ENCODE measurements around the gene KNTC1. TPM values are rescaled to one million over a fixed set of nuclear protein-coding genes. Genes with fewer than 3 reads are reported as not detected.

The KNTC1 gene
- total and polyA plus RNA-seq, 2 of the 8 experiments (the other 6 are each of a cell fraction or from before 2014, with no cell fraction given), result 52.7 to 80.2 TPM

DNA sequence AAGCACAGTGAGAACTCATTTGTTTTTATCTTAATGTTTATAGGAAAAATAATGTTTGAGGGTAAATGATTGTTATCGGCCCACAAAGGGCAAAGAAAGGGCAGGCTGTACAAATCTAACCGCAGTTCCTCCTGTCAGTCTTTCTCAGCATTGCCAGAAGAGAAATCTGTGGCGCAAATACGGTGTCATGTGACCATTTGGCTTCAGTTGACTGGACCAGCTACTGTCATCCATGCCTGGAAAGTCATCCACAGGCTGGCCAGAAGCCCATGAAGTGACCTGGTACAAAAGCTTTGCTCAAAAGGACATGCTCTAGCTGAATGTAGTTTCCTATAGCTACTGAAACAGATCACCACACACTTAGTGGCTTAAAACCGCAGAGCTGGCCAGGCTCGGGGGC, 132.5 kb downstream of the KNTC1 start:
- Histone ChIP-seq H3K79me1 (ENCODE audit: low read depth, low read length) (no peaks in the 10 kb centered on the region), H3K4me3 (ENCODE audit: extremely low read depth in 1 of 4, insufficient read depth in 2 of 4, low read depth in 3 of 4, low read length in 4 of 4) (no peak overlapping the region), H3K9me3 (ENCODE audit: insufficient read depth in 2 of 2, low read depth in 1 of 2, low read length in 1 of 2) (no peaks in the 10 kb centered on the region), H3K79me2 (ENCODE audit: control insufficient read depth in 1 of 2, insufficient read depth in 2 of 2, low read length in 2 of 2) (no peaks in the 10 kb centered on the region), H4K8ac (ENCODE audit: extremely low read depth, insufficient read depth, low read length) (no peak overlapping the region), H2BK20ac (ENCODE audit: low read length) (no peak overlapping the region), H3K18ac (ENCODE audit: extremely low read depth, low read length) (no peak overlapping the region), H2BK12ac (ENCODE audit: low read depth, low read length) (no peak overlapping the region), H2AK5ac (ENCODE audit: low read depth, low read length) (no peak overlapping the region), H4K91ac (replicated peaks; ENCODE audit: insufficient read length, low read length) (no peak overlapping the region), H3K4me2 (ENCODE audit: insufficient read depth in 1 of 2, low read depth in 2 of 2, low read length in 2 of 2) (no peak overlapping the region), H2BK5ac (ENCODE audit: low read depth, low read length) (no peak overlapping the region), H4K5ac (ENCODE audit: insufficient read length, low read depth, low read length) (no peak overlapping the region), H3K23me2 (ENCODE audit: low read depth, low read length) (no peaks in the 10 kb centered on the region), H2AFZ (ENCODE audit: low read length) (no peak overlapping the region), H3K27ac (ENCODE audit: low read depth, low read length) (no peak overlapping the region), H3K4me1 (replicated peaks in 1 of 4; ENCODE audit: control insufficient read depth in 3 of 4, insufficient read depth in 4 of 4, low read length in 3 of 4) (no peaks in the 10 kb centered on the region), H3K23ac (ENCODE audit: insufficient read length) (no peak overlapping the region), H2BK120ac (replicated peaks; ENCODE audit: low read depth, low read length) (no peak overlapping the region), H3K9ac (replicated peaks in 1 of 4; ENCODE audit: extremely low read depth in 1 of 4, low read depth in 3 of 4, low read length in 3 of 4) (no peak overlapping the region), H3K4ac (replicated peaks; ENCODE audit: insufficient read length, low read depth, low read length) (no peak overlapping the region), H3K56ac (replicated peaks; ENCODE audit: insufficient read length, low read depth, low read length) (no peak overlapping the region), H4K20me1 (replicated peaks in 1 of 2; ENCODE audit: control insufficient read depth in 1 of 2, insufficient read depth in 2 of 2, low read length in 2 of 2) (no peaks in the 10 kb centered on the region), H3K36me3 (ENCODE audit: control insufficient read depth in 2 of 4, insufficient read depth in 4 of 4, low read length in 3 of 4) (no peaks in the 10 kb centered on the region), H3K14ac (ENCODE audit: insufficient read length) (no peak overlapping the region), H2BK15ac (ENCODE audit: low read length) (no peak overlapping the region), H3K27me3 (replicated peaks in 1 of 4; ENCODE audit: control insufficient read depth in 3 of 4, extremely low read depth in 1 of 4, insufficient read depth in 3 of 4, low read length in 3 of 4) (no peaks in the 10 kb centered on the region)
- POLR2A ChIA-PET (ENCODE audit: partially characterized antibody), result no interaction called here
- FAIRE-seq (no peak), DNase-seq (ENCODE audit: low read depth in 1 of 2, low spot score in 2 of 2) (no peak)
- 94% methylated on average over 6 of the region's 6 CpGs; no CpG with 5 or more reads in 1 of the 2 experiments for WGBS, 2 experiments (ENCODE audit: extremely low coverage in 1 of 2, insufficient coverage in 1 of 2, insufficient read length in 1 of 2, insufficient replicate concordance in 2 of 2, low coverage in 1 of 2, low lambda C conversion rate in 2 of 2, missing lambda C conversion rate in 1 of 2)
- no peak for TF ChIP-seq SIX5 (IDR thresholded peaks at IDR 0.05; ENCODE audit: low read depth, low read length)
- TF ChIP-seq KDM4A (IDR thresholded peaks at IDR 0.05; ENCODE audit: low read depth, low read length, severe bottlenecking), result no peak
- TF ChIP-seq POLR2AphosphoS5 (IDR thresholded peaks at IDR 0.05; ENCODE audit: low read depth, low read length), result no peak
- TF ChIP-seq YY1 (IDR thresholded peaks at IDR 0.05; ENCODE audit: low read depth, low read length), result no peak
- CTCF ChIA-PET (ENCODE audit: partially characterized antibody), result interaction anchor here (0.6 to 4.8 kb wide), 17 partner anchors 13 to 126 kb away, joined by 3 to 37 read pairs (median 3); no protein-coding TSS in a partner anchor
